Measurements from ENCODE around the gene REV3L. TPM values are rescaled to one million over a fixed set of nuclear protein-coding genes. Genes with fewer than 3 reads are reported as not detected.

Gene REV3L
- total RNA-seq, 1 experiment from 2014 or later: 5.3 TPM

DNA sequence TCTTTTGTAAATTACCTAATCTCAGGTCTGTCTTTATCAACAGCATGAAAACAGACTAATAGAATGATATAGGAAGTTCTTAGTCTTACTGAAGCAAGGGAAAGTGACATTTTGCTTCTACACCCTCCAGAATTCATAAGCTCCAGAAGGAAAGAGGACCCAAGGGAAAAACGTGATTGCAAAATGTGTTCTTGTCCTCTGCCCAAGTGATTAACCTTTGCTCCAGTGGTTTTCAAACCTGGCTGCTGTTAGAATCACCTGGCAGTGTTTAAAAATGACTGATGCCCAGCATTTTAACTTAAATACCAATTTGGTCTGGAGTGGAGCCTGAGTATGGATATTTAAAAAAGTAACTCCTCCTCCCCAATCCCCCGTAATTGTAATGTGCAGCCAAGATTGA lies 204.3 kb downstream of the REV3L start:
- Histone ChIP-seq H3K79me1 (ENCODE audit: insufficient read depth, low read depth, low read length, poor library complexity, severe bottlenecking) (no peaks in the 10 kb centered on the region), H3K9ac (ENCODE audit: extremely low read depth, insufficient read length, low read length) (no peak overlapping the region), H3T11ph (ENCODE audit: low read length) (no peak overlapping the region), H3K23ac (ENCODE audit: insufficient read length, low read depth, low read length) (no peak overlapping the region), H2BK20ac (ENCODE audit: low read depth, low read length, poor library complexity, severe bottlenecking) (no peak overlapping the region), H3K18ac (ENCODE audit: insufficient read length, low read depth, low read length) (no peak overlapping the region), H3K79me2 (ENCODE audit: insufficient read depth, low read length) (no peaks in the 10 kb centered on the region), H2AFZ (ENCODE audit: low read length) (no peak overlapping the region), H4K5ac (ENCODE audit: insufficient read length, low read depth, low read length) (no peak overlapping the region), H3K9me3 (ENCODE audit: control insufficient read depth, low read depth, low read length) (no peaks in the 10 kb centered on the region), H3K27me3 (ENCODE audit: insufficient read depth, low read length) (no peaks in the 10 kb centered on the region), H2BK12ac (ENCODE audit: insufficient read length, low read depth, low read length) (no peak overlapping the region), H3K14ac (ENCODE audit: insufficient read depth, low read length) (no peak overlapping the region), H3K4me2 (ENCODE audit: insufficient read depth, insufficient read length, low read length) (no peak overlapping the region), H4K8ac (replicated peaks; ENCODE audit: insufficient read length, low read depth, low read length) (no peak overlapping the region), H3K23me2 (ENCODE audit: insufficient read length, low read depth, low read length, poor library complexity, severe bottlenecking) (no peaks in the 10 kb centered on the region), H2AK5ac (ENCODE audit: insufficient read length, low read length) (no peak overlapping the region), H2BK120ac (ENCODE audit: low read depth, low read length, poor library complexity, severe bottlenecking) (no peak overlapping the region), H4K20me1 (ENCODE audit: control insufficient read depth, insufficient read depth, insufficient read length) (no peaks in the 10 kb centered on the region), H3K4me1 (ENCODE audit: insufficient read depth, low read length) (no peaks in the 10 kb centered on the region), H3K27ac (ENCODE audit: insufficient read length, low read depth, low read length) (no peak overlapping the region), H2BK15ac (ENCODE audit: low read depth, low read length) (no peak overlapping the region), H3K4ac (ENCODE audit: low read depth, low read length) (no peak overlapping the region), H3K56ac (ENCODE audit: insufficient read length, low read depth, low read length) (no peak overlapping the region), H4K91ac (ENCODE audit: insufficient read length, low read depth, low read length) (no peak overlapping the region), H2BK5ac (ENCODE audit: insufficient read length, low read length) (no peak overlapping the region)
- Mint-ChIP-seq H3K9me3 (peaks cover 27 to 29% of the 10 kb centered on the region in 2 experiments), H3K36me3 (ENCODE audit: insufficient read depth in 1 of 3, low read depth in 3 of 3) (peaks cover 64 to 90% (median 90%) of the 10 kb centered on the region in 3 experiments), H3K4me3 (no peak overlapping the region), H3K27me3 (ENCODE audit: low read depth) (no peaks in the 10 kb centered on the region), H3K27ac (no peak overlapping the region; a peak in 1 of 7 replicates), H3K4me1 (peaks cover under 1 to 1% of the 10 kb centered on the region in 2 experiments)
- no CpG with 5 or more reads among the region's 2 CpGs for WGBS (ENCODE audit: extremely low coverage, insufficient read length, low lambda C conversion rate)
- TF ChIP-seq, protein P1, sequence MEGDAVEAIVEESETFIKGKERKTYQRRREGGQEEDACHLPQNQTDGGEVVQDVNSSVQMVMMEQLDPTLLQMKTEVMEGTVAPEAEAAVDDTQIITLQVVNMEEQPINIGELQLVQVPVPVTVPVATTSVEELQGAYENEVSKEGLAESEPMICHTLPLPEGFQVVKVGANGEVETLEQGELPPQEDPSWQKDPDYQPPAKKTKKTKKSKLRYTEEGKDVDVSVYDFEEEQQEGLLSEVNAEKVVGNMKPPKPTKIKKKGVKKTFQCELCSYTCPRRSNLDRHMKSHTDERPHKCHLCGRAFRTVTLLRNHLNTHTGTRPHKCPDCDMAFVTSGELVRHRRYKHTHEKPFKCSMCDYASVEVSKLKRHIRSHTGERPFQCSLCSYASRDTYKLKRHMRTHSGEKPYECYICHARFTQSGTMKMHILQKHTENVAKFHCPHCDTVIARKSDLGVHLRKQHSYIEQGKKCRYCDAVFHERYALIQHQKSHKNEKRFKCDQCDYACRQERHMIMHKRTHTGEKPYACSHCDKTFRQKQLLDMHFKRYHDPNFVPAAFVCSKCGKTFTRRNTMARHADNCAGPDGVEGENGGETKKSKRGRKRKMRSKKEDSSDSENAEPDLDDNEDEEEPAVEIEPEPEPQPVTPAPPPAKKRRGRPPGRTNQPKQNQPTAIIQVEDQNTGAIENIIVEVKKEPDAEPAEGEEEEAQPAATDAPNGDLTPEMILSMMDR (conservative IDR thresholded peaks at IDR 0.05): no peak
- DNase-seq: no peak

Data from H9 (cell line).